NCI-H526 (cell line): ENCODE measurements around the gene MRPS25.
"Not testable (repeated sequence)": the region's sequence is repeated elsewhere in the genome, so short reads cannot be mapped to it uniquely, and the experiment has no call there.

Experiments
- DNase-seq, 2 experiments: peaks; one replicate each; lab custom pipeline; 2025; lab: John Stamatoyannopoulos, UW

The MRPS25 gene

DNA sequence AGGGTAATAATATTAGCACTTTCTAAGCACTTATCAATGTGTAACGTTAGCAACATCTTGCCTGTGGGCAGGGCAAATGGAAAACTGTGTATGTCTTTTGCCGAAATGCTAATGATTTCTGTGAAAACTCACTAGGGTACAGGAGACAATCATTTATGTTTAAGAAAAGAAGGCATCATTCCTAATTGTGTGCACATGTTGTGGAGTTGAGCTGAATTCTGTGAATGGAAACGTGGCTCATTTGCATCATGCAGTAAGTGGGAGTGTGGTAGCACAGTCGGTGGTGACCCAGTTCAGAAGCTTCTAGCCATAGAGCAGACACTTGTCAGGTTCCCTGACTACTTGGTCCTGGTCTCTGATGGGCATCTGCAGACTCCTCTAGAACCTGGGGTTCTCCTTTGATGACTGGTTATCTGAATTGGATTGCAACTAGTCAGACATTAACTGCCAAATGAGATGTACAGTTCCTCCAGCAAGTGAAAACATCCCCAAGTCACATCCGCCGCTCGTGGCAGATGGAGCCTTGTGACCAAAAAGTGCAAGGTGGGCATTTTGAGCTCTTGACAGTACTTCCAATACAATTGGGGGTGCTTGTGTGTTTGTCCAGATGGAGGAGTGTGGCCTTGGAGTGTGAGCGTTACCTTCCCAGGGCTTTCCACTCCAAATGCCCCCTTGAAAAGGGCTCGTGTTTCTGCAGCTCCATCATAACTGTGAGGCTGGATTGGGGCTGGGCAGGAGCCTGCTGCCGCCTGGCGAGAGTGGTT lies 21.5 kb downstream of the MRPS25 start:
- DNase-seq = peak in 1 of 2 experiments; percentile 1

DNA sequence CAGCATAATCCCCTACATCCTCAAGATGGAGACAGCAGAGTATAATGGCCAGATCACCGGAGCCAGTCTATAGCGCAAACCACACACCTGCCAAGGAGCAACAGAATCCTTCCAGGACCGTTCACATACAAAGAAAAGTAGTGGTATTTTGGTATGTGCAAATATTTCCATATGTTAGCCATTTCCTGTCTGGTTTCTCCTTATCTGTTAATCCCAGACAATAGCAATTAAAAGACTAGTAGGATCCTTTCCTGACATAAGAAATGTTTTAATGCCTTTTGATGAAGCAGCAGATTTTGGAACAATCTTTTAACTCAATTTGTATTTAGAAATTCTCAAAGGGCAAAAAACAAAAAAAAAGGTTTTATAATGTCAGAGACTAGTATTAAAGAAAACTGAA lies 22.2 kb downstream of the MRPS25 start:
- no peak for DNase-seq

DNA sequence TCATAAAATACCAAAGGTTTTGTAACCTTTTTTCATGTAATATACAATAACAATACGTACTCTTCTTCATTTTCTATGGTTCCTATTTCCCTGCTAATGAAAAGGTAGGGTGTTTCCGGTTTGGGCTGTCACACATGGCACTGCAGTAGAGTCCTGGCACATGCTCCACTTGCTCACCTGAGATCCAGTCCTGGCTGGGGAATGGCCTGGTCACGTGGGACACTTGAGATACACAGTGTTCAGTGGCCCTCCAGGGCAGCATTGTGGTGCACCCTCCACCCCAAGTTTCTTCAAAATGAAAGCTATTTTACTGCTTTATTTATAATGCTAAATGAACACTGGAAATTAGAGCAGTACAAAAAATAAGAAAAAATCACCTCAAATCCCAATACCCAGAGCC lies 23.2 kb downstream of the MRPS25 start:
- no peak for DNase-seq

DNA sequence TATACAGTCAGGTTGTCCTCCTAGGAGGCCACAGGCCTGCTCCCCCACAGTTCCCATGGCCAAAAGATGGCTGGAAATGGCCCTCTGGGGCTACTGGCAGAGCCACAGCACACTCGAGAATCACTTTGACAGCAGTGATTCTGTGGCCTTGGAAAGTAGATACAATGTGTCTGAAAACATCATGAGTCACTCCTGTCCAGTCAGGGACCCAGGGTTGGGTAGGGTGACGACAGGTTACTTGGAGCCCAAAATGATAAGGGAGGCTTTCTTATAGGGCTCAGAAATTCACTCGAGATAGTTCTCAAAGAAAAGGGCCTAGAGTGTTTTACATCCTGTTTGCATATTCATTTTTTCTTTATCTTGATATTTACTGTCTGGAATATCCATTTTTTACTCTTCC lies 24.3 kb downstream of the MRPS25 start:
- no peak for DNase-seq

DNA sequence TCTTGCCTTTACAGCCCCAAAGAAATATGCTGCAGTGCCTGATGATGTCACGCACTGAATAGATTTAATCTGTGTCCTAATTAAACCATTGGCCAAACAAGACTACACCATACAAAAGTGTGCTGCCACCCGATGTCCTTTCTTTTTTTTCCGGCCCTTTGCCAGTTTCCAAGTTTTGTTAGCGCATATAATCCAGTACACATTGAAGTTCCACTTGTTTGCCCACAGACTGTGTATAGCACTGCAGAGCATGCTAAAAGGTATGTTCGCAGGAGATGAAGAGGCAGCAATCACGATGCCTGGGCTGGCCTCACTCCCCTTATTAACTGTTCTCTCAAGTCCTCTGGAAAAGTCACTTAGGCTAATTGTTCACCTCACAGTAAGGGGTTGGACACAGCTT lies 26.8 kb downstream of the MRPS25 start:
- no peak for DNase-seq

DNA sequence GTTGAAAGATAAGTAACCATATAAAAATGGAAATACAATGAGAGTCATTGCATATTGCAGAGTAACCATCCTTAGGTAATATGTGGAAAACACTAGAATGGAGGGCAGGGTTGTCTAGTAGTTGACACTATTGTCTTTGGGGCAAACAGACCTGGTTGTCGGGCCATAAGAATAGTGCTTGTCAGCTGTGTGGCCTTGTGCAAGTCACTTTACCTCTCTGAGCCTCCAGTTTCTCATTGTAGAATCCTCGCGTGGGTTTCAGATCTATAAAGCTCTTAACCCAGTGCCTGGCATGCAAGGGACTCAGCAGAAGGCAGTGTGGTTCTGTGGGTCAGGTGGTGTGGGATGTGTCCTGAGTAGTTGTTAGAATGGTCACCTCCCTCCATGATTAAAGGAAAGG lies 32.0 kb downstream of the MRPS25 start:
- no peak for DNase-seq

DNA sequence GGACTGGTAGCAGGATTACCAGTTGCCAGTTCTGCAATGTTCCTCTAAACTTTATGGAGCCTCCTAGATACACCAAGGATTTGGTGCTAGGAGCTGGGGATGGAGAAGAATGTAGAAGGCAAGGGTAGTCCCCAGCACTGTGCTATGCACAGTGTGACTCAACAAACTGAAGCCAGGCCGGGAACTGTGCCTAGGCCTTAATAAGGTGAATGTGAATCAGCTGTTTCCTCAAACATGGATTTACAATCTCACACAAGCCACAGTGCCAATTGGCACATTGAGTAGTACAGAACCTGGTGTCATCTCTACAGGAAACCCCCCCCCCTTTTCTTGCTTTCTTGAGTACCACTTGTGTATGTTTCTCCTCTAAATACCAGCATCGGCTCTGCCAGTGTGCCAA lies 32.5 kb downstream of the MRPS25 start:
- DNase-seq = no peak

DNA sequence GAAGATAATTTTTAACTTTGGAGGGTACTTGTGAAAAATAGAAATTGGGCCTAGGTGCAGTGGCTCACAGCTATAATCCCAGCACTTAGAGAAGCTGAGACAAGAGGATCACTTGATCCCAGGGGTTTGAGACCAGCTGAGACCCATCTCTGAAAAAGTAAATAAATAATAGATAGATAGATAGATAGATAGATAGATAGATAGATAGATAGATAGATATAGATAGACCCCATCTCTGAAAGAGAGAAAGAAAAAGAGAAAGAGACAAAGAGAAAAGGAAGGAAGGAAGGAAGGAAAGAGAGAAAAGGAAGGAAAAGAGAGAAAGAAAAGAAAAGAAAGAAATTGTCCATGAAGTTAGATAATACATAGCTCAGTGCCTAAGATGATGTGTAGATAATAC lies 35.5 kb downstream of the MRPS25 start:
- no peak for DNase-seq

DNA sequence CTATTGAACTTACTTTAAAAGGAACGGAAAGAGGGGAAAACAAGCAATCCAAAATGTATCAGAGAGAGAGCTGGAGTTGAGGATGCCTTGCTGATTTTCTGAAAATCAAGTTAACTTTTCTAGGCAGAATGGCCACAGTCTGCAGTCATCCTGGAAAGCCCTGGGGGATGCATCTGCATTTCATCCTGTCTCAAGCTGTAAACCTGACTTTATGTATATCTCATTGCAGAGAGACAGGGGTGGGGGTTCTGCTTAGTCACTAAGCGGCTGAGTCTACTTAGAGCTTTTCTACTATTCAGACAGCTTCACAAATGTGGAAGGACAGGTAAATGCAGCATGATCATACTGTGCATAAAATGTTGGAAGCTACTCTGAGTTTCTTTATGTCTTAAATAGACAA lies 41.4 kb downstream of the MRPS25 start:
- no peak for DNase-seq

DNA sequence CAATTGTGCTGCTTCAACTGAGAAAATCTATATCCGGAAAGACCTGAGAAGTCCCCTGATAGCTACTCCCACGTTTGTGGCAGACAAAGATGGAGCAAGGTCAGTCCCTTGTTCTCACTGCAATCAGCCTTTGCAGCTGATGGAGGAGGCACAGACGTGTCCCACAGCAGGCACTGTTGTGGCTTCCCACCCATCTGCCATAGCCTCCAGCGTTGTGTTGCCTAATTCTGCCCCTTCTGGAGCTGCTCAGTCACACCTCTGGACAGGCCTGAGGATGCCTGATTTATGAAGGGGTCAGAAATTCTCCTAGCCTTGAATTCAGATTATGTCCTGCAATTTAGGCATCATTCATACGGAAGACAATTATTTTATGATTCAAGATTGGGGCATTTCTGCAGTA lies 41.9 kb downstream of the MRPS25 start:
- no peak for DNase-seq

DNA sequence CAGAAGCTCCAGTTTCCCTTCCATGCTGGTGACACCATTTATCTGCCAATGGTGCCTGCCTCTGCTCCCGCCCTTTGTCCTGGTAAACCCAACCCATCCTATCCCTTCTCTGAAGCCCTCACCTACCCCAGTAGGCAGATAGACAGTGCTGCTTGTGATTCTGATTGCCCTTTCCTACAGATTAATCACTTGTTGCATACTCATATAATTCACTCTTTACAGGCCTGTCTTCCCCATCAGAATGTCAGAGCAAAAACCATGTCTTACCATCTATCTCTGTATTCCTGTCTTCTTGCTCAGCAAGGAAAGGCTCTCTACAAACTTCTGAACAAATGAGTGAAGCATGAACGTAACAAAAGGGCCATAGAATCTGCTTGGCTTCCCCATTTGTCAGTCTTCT lies 47.9 kb downstream of the MRPS25 start:
- no peak for DNase-seq

DNA sequence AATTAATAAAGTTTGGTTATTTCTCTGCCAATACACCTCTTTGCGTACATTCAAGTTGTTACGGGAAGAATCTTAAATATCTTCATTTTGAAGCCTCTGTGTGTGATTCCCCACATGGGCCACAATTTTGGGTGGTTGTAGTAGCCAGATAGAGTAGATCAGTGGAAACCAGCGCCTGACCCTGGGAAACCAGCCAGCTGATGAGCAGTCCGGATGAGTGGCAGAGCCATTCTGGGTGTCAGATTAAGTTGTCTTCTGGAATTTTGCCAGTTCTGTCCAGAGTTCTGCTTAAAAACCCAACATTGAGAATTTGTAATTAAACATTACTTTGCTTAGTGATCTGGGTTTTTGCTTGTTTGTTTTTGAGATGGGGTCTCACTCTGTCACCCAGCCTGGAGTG lies 49.7 kb downstream of the MRPS25 start:
- DNase-seq = no peak

DNA sequence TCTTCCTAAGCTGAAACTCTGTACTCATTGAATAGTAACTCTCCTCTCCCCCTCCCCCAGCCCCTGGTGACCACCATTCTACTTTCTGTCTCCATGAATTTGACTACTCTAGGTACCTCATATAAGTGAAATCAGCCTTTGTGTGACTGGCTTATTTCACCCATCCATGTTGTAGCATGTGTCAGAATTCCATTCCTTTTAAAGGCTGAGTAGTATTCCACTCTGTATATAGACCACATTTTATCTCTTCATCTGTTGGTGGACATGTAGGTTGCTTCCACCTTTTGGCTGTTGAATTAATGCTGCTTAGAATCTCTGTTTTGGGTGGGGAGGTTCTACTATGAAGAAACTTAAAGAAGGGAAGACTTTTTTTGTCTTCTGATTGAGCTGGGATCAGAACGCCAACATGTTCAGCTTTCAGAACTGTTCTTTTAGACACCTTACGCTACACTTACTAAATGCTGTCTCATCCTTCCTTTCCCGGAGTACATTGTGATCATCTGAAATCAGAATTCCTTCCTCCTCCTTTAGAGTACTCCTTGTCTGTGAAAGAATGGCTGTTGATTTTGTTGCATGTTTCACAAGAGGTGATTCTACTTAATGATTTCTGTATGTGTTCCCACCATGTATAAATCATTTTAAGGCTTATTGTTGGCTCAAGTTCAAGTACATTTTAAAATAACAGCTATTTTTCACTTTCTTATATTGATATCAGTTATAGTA lies 50.3 kb downstream of the MRPS25 start:
- no peak for DNase-seq

DNA sequence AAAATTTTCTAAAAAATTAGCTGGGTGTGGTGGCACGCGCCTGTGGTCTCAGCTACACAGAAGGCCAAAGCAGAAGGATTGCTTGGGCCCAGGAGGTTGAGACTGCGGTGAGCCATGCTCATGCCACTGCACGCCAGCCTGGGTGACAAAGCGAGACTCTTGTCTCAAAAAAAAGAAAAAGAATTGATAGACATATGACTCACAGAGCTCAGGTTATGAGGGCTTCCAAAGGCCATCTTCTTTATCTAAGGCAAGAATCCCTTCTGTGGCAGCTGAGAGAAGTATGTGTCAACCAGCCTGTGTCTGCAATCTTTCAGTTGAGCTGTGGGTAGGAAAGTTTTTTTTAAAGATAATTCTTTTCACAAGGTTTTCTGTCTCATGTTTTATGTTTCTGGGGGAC lies 53.9 kb downstream of the MRPS25 start:
- no peak for DNase-seq

DNA sequence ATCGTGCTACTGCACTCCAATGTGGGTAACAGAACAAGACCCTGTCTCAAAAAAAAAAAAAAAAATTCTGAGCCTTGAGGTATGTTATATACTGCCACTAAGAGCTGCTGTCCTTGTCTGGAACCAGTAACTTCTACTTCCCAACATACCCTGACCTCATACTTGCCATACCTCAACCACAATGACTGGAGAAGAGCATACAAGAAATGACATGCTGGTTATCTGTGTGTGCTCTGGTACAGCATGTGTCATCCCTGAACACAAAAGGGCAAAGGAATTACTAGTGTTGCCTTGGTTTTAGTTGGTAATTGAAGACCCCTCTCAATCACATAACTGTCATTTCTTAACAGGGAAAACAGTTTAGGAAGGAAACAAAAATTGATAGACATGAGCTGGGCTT lies 54.5 kb downstream of the MRPS25 start:
- no peak for DNase-seq

DNA sequence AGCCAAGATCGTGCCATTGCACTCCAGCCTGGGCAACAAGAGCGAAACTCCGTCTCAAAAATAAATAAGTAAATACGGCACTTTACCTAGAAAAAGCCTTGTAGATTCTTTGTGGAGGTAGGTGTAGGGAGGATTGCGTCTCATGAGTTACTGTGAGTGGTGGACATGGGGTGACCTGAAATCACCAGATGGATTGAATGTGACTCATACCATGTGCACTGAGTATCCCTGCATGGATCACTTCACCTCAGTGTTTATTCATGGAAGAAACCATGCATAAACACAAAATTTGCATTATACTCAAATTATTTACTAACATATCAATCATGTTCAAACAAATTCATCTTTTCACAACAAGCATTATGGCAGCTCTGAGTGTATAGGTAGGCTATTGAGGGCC lies 55.9 kb downstream of the MRPS25 start:
- DNase-seq = no peak

DNA sequence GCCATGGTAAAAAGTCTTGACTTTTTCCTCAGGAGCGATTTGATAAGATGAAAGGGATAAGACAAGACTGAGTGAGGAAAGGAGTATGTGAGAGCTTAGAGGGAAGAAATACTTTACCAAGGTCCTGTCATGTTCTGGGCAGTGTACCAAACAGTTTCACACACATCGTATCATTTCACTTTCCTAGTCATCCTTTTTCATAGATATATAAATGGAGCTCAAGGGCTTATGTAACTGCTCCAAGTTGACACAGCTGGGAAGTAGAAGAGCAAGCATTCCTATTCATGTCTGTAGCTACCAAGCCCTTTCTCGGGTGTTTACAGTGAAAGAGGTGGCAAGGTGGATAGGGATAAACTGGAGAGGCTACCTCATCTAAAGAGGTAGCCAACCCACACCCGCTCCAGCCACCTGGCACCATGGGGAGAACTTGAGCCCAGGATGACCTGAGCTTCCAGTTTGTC lies 57.4 kb downstream of the MRPS25 start:
- no peak for DNase-seq

DNA sequence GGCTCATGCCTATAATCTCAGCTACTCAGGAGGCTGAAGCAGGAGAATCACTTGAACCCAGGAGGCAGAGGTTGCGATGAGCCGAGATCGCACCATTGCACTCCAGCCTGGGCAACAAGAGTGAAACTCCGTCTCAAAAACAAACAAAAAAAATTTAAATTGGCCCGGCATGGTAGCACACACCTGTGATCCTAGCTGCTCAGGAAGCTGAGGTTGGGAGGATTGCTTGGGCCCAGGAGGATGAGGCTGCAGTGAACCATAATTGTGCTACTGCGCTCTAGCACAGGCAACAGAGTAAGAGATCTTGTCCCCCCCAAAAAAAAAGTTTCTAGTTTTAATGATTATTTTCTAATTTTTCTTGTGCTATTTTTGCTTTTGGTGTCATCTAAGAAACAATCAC lies 65.9 kb downstream of the MRPS25 start:
- DNase-seq = not testable (repeated sequence)
